Measurements from ENCODE around the gene ACBD6.

ACBD6 gene

DNA sequence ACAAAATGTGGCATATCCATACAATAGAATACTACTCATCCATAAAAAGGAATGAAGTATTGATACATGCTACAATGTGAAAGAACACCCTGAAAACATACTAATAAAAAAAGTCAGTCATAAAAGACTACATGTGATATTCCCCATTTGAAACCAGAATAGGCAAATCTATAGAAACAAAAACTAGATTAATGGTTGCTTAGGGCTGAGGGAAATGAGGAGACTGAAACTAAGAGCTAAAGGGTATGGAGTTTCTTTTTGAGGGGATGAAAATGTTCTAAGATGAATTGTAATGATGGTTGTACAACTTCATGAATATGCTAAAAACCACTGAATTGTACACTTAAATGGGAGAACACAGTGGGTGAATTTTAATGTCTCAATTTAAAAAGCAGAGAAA is 50.9 kb downstream of the ACBD6 start:
- no peak for TF ChIP-seq CTCF (IDR thresholded peaks at IDR 0.05; ENCODE audit: poor library complexity, severe bottlenecking)
- Histone ChIP-seq H3K36me3 (ENCODE audit: low read depth) (no peaks in the 10 kb centered on the region), H3K4me3 (ENCODE audit: severe bottlenecking) (no peak overlapping the region), H3K27ac (ENCODE audit: poor library complexity, severe bottlenecking) (no peak overlapping the region), H3K27me3 (ENCODE audit: insufficient read depth, poor library complexity, severe bottlenecking) (no peaks in the 10 kb centered on the region), H3K9me3 (ENCODE audit: severe bottlenecking) (no peaks in the 10 kb centered on the region), H3K4me1 (ENCODE audit: insufficient read depth, poor library complexity, severe bottlenecking) (no peaks in the 10 kb centered on the region)
- no peak for ATAC-seq (ENCODE audit: low read depth)
- no peak for DNase-seq (ENCODE audit: low spot score)

DNA sequence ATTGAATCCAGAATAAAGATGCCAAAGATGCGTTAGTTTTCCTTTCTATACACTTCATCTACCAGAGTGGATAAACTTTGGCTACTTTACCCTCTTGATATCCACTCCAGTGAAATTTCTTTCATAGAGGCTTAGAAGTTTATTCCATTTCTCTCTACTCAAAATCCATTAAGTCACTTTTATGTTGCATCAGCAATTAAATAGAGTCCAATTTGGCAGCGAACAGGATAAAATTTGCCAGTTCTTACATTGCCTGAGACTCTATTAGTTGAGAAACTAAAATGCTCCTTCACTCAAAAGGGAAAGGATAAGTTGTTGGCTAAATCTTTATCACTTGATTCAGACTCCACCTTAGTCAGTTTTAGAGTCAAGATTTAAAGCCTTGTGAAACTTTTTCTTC is 57.9 kb downstream of the ACBD6 start:
- Histone ChIP-seq H3K36me3 (ENCODE audit: low read depth) (no peaks in the 10 kb centered on the region), H3K9me3 (ENCODE audit: severe bottlenecking) (no peaks in the 10 kb centered on the region), H3K4me1 (ENCODE audit: insufficient read depth, poor library complexity, severe bottlenecking) (no peaks in the 10 kb centered on the region), H3K27me3 (ENCODE audit: insufficient read depth, poor library complexity, severe bottlenecking) (no peaks in the 10 kb centered on the region), H3K4me3 (ENCODE audit: severe bottlenecking) (no peak overlapping the region), H3K27ac (ENCODE audit: poor library complexity, severe bottlenecking) (no peak overlapping the region)
- DNase-seq (ENCODE audit: low spot score) (no peak), ATAC-seq (ENCODE audit: low read depth) (no peak)
- no peak for TF ChIP-seq CTCF (IDR thresholded peaks at IDR 0.05; ENCODE audit: poor library complexity, severe bottlenecking)

- Histone ChIP-seq H3K4me1 (ENCODE audit: insufficient read depth, poor library complexity, severe bottlenecking) (no peaks in the 10 kb centered on the region), H3K4me3 (ENCODE audit: severe bottlenecking) (no peak overlapping the region), H3K27ac (ENCODE audit: poor library complexity, severe bottlenecking) (no peak overlapping the region), H3K27me3 (ENCODE audit: insufficient read depth, poor library complexity, severe bottlenecking) (no peaks in the 10 kb centered on the region), H3K36me3 (ENCODE audit: low read depth) (0 out of 2 replicates have a peak, but pooled peaks cover 3% of the 10 kb centered on the region), H3K9me3 (ENCODE audit: severe bottlenecking) (no peaks in the 10 kb centered on the region)
- DNase-seq (ENCODE audit: low spot score) (no peak), ATAC-seq (ENCODE audit: low read depth) (no peak)
- no peak for TF ChIP-seq CTCF (IDR thresholded peaks at IDR 0.05; ENCODE audit: poor library complexity, severe bottlenecking)
These were observed 62.0 kb downstream of the ACBD6 start for GRCh38 chr1:180440335-180440734.

- Histone ChIP-seq H3K4me1 (ENCODE audit: insufficient read depth, poor library complexity, severe bottlenecking) (no peaks in the 10 kb centered on the region), H3K27me3 (ENCODE audit: insufficient read depth, poor library complexity, severe bottlenecking) (no peaks in the 10 kb centered on the region), H3K4me3 (ENCODE audit: severe bottlenecking) (no peak overlapping the region), H3K27ac (ENCODE audit: poor library complexity, severe bottlenecking) (no peak overlapping the region), H3K9me3 (ENCODE audit: severe bottlenecking) (no peaks in the 10 kb centered on the region), H3K36me3 (ENCODE audit: low read depth) (0 out of 2 replicates have a peak, but pooled peaks cover 3% of the 10 kb centered on the region)
- no peak for DNase-seq (ENCODE audit: low spot score)
- no peak for ATAC-seq (ENCODE audit: low read depth)
- no peak for TF ChIP-seq CTCF (IDR thresholded peaks at IDR 0.05; ENCODE audit: poor library complexity, severe bottlenecking)
These were observed 66.8 kb downstream of the ACBD6 start for GRCh38 chr1:180435566-180435965.

DNA sequence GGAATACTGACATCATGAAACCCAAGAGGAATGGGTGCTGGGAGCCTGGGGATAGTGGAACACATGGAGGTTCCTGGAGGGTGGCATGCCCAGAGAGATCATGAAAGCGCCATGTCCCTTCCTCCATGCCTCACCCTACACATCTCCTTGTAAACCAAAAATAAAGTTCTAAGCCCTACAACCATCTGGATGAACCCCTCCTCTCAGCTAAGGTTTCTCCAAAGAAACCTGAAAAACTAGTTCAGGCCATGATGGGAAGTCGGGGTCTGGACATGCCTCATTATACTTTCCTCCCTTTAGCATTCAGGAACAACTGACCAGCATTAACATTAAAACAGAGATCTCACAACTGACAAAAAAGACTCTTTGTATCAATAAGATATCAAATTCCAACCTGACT is 68.5 kb downstream of the ACBD6 start:
- Histone ChIP-seq H3K36me3 (ENCODE audit: low read depth) (peaks cover 15% of the 10 kb centered on the region), H3K27me3 (ENCODE audit: insufficient read depth, poor library complexity, severe bottlenecking) (no peaks in the 10 kb centered on the region), H3K9me3 (ENCODE audit: severe bottlenecking) (no peaks in the 10 kb centered on the region), H3K4me1 (ENCODE audit: insufficient read depth, poor library complexity, severe bottlenecking) (no peaks in the 10 kb centered on the region), H3K27ac (ENCODE audit: poor library complexity, severe bottlenecking) (no peak overlapping the region), H3K4me3 (ENCODE audit: severe bottlenecking) (no peak overlapping the region)
- DNase-seq (ENCODE audit: low spot score) (no peak), ATAC-seq (ENCODE audit: low read depth) (no peak)
- TF ChIP-seq CTCF (IDR thresholded peaks at IDR 0.05; ENCODE audit: poor library complexity, severe bottlenecking) = no peak

Data from RWPE2 (cell line).